Psoas muscle (tissue), 8 donors: ENCODE results near the gene RNF215. TPM values are rescaled to one million over a fixed set of nuclear protein-coding genes. Genes with fewer than 3 reads are reported as not detected.

Source experiments
- ATAC-seq, 4 donors: fragments of 200-7000 bp; cut with Tn5 transposase; one replicate each; pipeline ENCODE4 v1.9.1; 2020; ENCODE audit warnings: moderate library complexity in 3 of 4, mild to moderate bottlenecking in 2 of 4
- DNase-seq, 2 donors: peaks; one replicate each; pipeline ENCODE4 v3.0.0-alpha.2; 2020
- H3K27ac ChIP-seq: fragments of 200-600 bp; one replicate; pipeline ENCODE4 v1.8.0; 2022
- H3K27me3 ChIP-seq, 3 donors: fragments of 200-600 bp in 1 of 3; one replicate each; pipeline versions ENCODE4 v1.6.1 to v1.8.0; 2013 to 2022; ENCODE audit warnings: low read length in 2 of 3, mild to moderate bottlenecking in 2 of 3, moderate library complexity in 1 of 3; ENCODE audit not compliant: insufficient read depth in 3 of 3
- H3K36me3 ChIP-seq, 2 donors: fragments of 200-600 bp in 1 of 2; one replicate each; pipeline versions ENCODE4 v1.6.1 to v1.8.0; 2013 to 2022; ENCODE audit warnings: low read depth in 1 of 2, mild to moderate bottlenecking in 1 of 2, moderate library complexity in 1 of 2; ENCODE audit not compliant: insufficient read depth in 1 of 2
- H3K4me1 ChIP-seq: fragments of 200-600 bp; one replicate; pipeline ENCODE4 v1.8.0; 2022
- H3K4me3 ChIP-seq: fragments of 200-600 bp; one replicate; pipeline ENCODE4 v1.8.0; 2022; ENCODE audit warnings: mild to moderate bottlenecking
- H3K9me3 ChIP-seq: fragments of 200-600 bp; one replicate; pipeline ENCODE4 v1.8.0; 2022
- CTCF ChIP-seq: fragments of 200-600 bp; IDR thresholded peaks from one replicate; pipeline ENCODE4 v1.8.0; 2022; ENCODE audit warnings: antibody characterized with exemption
- WGBS, 3 donors: extraction: QIAGEN DNeasy Blood & Tissue Kit; methylation state at CpG; one replicate each; pipeline versions ENCODE4 v1.1.6 to v1.1.7; 2013; 5-methylcytosine and 5-hydroxymethylcytosine counted together
- intact Hi-C, 2 donors: fragments of 100-400 bp; cut with DNase I; formaldehyde crosslinking; loops; one replicate each; pipeline versions ENCODE4 v1.11.0 to v1.14.2; 2022
- polyA plus RNA-seq, 3 donors: library from polyadenylated mRNA; stranded (reverse); fragments of 200-250 nt; gene quantifications; one replicate each; pipeline ENCODE4 v1.2.3, GENCODE V29; 2013
- total RNA-seq, 4 donors: library from RNA; stranded (reverse); fragmentation: NEBNext Ultra II Directional in 2 of 4; extraction: Animal tissue kit (Norgen Biotek cat#: 25700) in 2 of 4; gene quantifications; one replicate each; pipeline versions ENCODE4 v1.2.1 to v1.2.4, GENCODE V29; 2021 to 2023
- donor health status: healthy with polysubstance abuse.
- donor health status: DM: no; HTN: no; CAD: no; lungs with moderate emphysema.
- donor health status: Bipolar disorder and iron deficiency.
- donor health status: healthy.
- donor health status: DM: yes; HTN: yes; CAD: no.
- donor health status: DM: no; HTN: no; CAD: no.
- donor health status: DM: no; HTN: no; CAD: no.
- donor health status: DM: yes; HTN: yes; CAD: no.

RNF215 gene
- total and polyA plus RNA-seq, 7 donors = 5.7 to 13.8 (median 8.8) TPM

- Histone ChIP-seq H3K36me3 (peaks cover 0 to 13% of the 10 kb centered on the region in 2 donors), H3K4me3 (peak overlapping the region; percentile 83), H3K27me3 (no peaks in the 10 kb centered on the region), H3K27ac (peak overlapping the region; percentile 72), H3K9me3 (no peaks in the 10 kb centered on the region), H3K4me1 (peaks cover 24% of the 10 kb centered on the region)
- no peak for TF ChIP-seq CTCF
- no peak for DNase-seq
- 4 to 7% (median 6%) methylated on average over 9 of the region's 9 CpGs for WGBS, 3 donors
- ATAC-seq = no peak
- intact Hi-C loops = loop anchor here (5.0 to 10.0 kb wide), 3 partner anchors 33 to 180 kb away; partner anchors contain the start of genes CCDC157 (in 1 of the 2), SF3A1 (in 1 of the 2) and TCN2 (in 1 of the 2)
Measured at GRCh38 chr22:30425327-30425615, 38.1 kb upstream of the RNF215 start.

GRCh38 chr22:30424534-30425326 lies 37.5 kb upstream of the RNF215 start:
- peaks cover 24% of the 10 kb centered on the region for H3K4me1 ChIP-seq
- no peak for DNase-seq
- H3K9me3 ChIP-seq = no peaks in the 10 kb centered on the region
- peak overlapping the region; percentile 83 for H3K4me3 ChIP-seq
- intact Hi-C loops = loop anchor here (5.0 to 10.0 kb wide), 3 partner anchors 32 to 180 kb away; partner anchors contain the start of genes CCDC157 (in 1 of the 2), SF3A1 (in 1 of the 2) and TCN2 (in 1 of the 2)
- 42 to 51% (median 42%) methylated on average over 20 of the region's 20 CpGs for WGBS, 3 donors
- H3K27me3 ChIP-seq = no peaks in the 10 kb centered on the region
- TF ChIP-seq CTCF = no peak
- peaks cover 0 to 18% of the 10 kb centered on the region in 2 donors for H3K36me3 ChIP-seq
- ATAC-seq = no peak
- H3K27ac ChIP-seq = peak overlapping the region; percentile 70

GRCh38 chr22:30423959-30424533 lies 36.8 kb upstream of the RNF215 start:
- Histone ChIP-seq H3K36me3 (peaks cover 0 to 25% of the 10 kb centered on the region in 2 donors), H3K27me3 (no peaks in the 10 kb centered on the region), H3K27ac (peak overlapping the region; percentile 97), H3K4me3 (peak overlapping the region; percentile 83), H3K4me1 (peaks cover 24% of the 10 kb centered on the region), H3K9me3 (no peaks in the 10 kb centered on the region)
- no peak for TF ChIP-seq CTCF
- DNase-seq (peak; percentile 99), ATAC-seq (peak; percentile 84 to 93 (median 88))
- intact Hi-C loops = loop anchor here in 1 of 2 donors (10.0 kb wide), 2 partner anchors 69 to 181 kb away; partner anchors contain the start of genes CCDC157, SF3A1 and TCN2
- WGBS, 3 donors = 1 to 2% (median 1%) methylated on average over 31 of the region's 31 CpGs

GRCh38 chr22:30423301-30423958 lies 36.2 kb upstream of the RNF215 start:
- peak; percentile 58 to 70 (median 63) for ATAC-seq
- WGBS, 3 donors = 0 to 1% (median 0%) methylated on average over 37 to 45 of the region's 45 CpGs
- Histone ChIP-seq H3K27ac (peak overlapping the region; percentile 97), H3K36me3 (peaks cover 0 to 31% of the 10 kb centered on the region in 2 donors), H3K4me1 (peaks cover 24% of the 10 kb centered on the region), H3K27me3 (no peaks in the 10 kb centered on the region), H3K4me3 (peak overlapping the region; percentile 83), H3K9me3 (no peaks in the 10 kb centered on the region)
- DNase-seq = no peak
- peak; percentile 6 for TF ChIP-seq CTCF
- intact Hi-C loops = loop anchor here in 1 of 2 donors (10.0 kb wide), 2 partner anchors 69 to 181 kb away; partner anchors contain the start of genes CCDC157, SF3A1 and TCN2
